Stimulated activated CD4-positive, alpha-beta T cell treated with anti-CD3 and anti-CD28 coated beads, Interleukin-1b, Interleukin-23, amount 100 ng/mL, for 4 hours (primary cell): ENCODE data around the gene RNF152.
A peak's percentile ranks its signal among the peaks of the same experiment; 100 is the strongest.

Source experiments
- DNase-seq, 2 donors: peaks; one replicate each; pipeline ENCODE4 v3.0.0-alpha.2; 2020; ENCODE audit warnings: low read depth in 2 of 2

RNF152 gene

DNA sequence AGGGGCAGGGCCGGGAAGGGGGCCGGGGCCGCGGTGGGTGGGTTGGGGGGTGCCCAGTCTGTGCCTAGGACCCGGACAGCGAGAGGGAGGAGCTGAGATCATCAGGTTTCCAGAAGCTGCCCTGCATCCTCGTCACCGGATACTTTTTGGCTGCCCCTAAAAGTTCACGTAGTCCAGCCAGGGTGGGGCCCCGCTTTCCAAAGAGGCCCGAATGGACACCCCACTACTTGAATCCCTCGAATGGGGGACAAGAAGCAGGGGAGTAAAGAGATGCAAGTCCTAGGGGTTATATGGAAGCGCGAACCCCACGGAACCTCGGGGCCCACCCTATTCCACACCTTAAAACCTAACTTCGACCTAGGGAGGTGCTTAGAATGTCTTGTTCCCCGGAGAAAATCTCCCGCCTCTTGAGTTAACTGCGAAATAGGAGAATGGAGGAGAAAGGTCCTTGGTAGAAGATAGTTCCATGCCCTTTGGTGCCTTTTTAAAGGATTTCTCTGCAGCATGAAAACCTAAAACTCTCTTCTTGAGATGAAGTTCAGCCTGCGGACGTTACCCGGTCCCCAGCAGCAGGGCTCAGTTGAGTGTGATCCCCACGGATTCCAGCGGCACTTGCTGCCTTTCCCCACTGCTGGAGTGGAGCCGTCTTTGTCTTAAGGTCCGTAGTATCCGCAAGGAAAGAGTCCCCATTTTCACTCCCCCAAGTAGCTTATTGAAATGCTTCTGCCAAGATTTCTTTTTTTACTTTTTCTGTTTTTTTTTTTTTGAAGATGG, 2.1 kb upstream of the RNF152 start:
- no peak for DNase-seq

GRCh38 chr18:61893971-61894750, 1.4 kb upstream of the RNF152 start:
- peak; percentile 58 to 68 for DNase-seq

- DNase-seq = peak in 1 of 2 donors; percentile 20
These were observed 633 bp upstream of the RNF152 start for GRCh38 chr18:61893309-61893970.

DNA sequence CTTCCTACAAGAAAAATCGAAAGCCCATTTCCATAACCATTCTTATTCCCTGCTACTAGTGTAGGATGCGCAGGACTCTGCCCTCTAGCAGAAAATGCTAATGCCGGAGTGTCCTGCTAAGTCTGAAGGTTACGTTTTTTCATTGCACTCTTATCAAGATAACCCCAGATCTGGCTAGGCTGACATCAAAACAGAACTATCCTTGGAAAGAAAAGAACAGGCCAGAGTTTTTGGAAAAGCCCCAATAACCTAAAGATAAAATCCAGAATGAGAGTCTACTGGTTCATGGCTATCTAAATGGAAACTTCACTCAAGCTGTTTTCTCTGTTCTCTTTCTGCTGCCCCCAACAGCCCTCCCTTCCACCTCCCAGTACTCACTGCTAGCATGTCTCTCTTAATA, 913 bp downstream of the RNF152 start:
- no peak for DNase-seq

GRCh38 chr18:61891271-61891670, 1.5 kb downstream of the RNF152 start:
- no peak for DNase-seq

- no peak for DNase-seq
These were observed 2.5 kb downstream of the RNF152 start for GRCh38 chr18:61890344-61890743.

GRCh38 chr18:61889541-61889940, 3.3 kb downstream of the RNF152 start:
- no peak for DNase-seq

- DNase-seq = no peak
These were observed 4.2 kb downstream of the RNF152 start for GRCh38 chr18:61888622-61889021.

- DNase-seq = no peak
These were observed 5.0 kb downstream of the RNF152 start for GRCh38 chr18:61887838-61888237.

GRCh38 chr18:61883547-61883946, 9.3 kb downstream of the RNF152 start:
- no peak for DNase-seq

DNA sequence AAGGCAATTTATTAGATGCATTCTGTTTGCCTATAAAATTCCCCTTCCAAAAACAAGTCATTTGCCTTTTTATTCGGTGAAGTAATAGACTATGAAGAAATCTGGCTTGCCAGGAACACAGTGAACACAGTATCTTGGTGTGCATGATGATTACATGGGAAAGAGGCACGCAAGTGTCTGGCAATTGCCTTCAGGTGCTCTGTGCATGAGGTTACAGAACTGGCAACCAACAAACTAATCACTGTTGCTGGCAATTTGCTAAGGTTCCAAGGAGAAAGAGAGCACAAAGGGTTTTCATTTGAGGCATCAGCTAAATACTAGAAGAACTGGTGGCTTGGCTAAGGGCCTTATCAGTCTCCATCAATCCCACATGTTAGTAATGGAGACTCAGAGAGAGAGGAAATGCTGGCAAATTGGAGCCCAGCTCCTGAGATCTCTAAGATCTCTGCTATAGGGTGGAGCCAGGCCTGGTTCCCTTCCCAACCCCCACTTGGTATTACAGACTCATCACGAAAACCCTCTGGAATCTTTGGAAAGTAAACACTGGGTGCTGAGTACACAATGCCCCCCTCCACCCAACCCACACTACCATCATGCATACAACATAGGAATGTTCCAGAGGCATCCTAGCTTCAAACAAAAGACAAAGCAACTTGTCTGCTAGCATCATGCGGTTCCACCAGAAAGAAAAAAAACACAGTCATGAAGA, 10.4 kb downstream of the RNF152 start:
- DNase-seq = no peak

DNA sequence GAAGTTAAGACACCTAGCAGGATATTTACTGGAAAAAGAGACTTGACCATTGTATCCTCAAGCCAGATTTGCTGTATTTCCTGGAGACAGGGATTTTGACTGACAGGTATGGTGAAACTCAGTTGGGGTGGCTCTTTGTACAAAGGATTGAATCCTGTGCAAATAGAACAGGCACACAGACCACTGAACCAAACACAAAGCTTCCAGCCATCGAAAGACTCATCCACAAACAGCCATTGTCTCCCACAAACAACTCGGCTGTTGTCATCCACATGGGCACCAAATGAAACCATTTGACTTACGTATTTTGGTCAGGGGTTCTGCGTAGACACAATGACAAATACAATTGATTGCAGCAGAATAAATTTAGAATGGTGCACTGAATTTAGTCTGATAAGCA, 15.9 kb downstream of the RNF152 start:
- no peak for DNase-seq

DNA sequence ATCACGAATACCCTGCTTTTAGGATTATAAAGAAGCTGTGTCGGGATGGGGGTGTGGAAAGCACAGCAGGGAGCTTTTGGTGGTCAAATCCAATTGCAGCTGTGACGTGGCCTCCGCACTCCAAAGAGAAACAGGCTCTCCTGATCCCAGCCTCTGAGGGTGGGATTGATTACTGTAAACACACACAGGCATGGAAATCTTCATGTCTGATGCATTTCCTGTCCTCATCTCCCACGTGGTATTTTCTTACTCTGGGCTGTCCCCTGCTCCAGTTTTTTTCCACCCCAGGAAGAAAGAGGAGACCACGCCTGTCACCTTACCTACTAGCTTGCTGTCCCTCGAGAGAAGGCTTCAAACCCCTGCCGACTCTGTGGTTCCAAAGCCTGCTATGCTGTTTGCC, 22.7 kb downstream of the RNF152 start:
- DNase-seq = no peak

- DNase-seq = no peak
These were observed 23.2 kb downstream of the RNF152 start for GRCh38 chr18:61869636-61870035.

- no peak for DNase-seq
These were observed 27.2 kb downstream of the RNF152 start for GRCh38 chr18:61865466-61866175.

DNA sequence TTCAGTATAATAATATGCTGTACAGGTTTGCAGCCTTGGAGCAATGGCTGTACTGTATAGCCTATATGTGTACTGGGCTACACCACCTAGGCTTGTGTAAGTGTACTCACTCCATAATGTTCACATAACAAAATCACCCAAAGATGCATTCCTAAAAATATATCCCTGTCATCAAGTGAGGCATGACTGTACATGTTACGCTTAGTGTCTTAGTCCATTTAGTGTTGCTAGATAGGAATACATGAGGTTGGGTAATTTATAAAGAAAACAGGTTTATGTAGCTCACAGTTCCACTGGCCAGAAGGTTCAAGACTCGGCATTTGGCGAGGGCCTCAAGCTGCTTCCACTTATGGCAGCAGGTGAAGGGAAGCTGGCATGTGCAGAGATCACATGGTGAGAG, 31.4 kb downstream of the RNF152 start:
- no peak for DNase-seq

- no peak for DNase-seq
These were observed 32.5 kb downstream of the RNF152 start for GRCh38 chr18:61860302-61860701.

GRCh38 chr18:61859113-61859512, 33.7 kb downstream of the RNF152 start:
- no peak for DNase-seq

GRCh38 chr18:61856678-61857077, 36.1 kb downstream of the RNF152 start:
- DNase-seq = no peak

DNA sequence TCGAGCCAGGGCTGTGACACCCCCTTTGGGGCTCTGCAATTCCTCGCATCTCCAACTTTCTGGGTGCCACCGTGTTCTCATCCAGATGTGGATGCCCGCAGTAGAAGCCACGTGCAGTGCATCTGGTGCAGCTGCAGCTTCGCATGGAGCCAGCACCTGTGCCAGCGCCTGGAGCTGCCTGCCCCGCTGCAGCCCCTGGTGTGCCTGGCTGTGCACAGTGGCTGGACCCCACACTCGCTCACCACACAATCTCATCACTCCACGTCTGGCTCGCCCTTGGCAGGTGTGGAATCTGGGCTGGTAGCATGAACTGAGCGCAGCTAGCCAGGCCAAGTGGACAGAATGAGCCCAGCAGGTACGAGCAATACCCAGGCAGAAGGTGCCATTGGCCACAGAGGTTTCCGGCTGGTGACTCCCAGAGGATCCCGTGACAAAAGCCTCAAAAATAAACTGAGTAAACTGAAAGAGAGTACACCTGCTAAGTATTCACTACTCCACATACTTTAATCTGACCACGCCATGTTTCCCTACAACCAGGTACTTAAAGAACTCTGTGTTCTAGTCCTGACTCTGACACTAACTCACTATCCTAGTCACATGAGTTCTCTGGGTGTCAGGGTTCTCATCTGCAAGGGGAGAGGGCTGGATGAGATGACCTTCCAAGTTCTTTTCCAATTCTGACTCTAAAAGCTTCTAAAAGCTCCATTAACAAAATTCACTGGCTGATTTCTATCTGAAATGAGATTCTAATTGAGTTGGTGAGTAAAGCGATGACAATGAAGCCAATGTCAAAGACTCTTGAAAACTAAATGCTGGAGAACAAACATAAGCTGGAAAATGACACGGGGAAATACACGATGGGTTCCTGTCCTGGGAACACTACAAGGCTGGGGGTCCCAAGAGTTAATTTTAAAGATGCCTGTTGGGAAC, 37.1 kb downstream of the RNF152 start:
- DNase-seq = no peak
